Right ventricle myocardium inferior (tissue), 1 donor: ENCODE measurements around the gene RAB23. TPM values are rescaled to one million over a fixed set of nuclear protein-coding genes. Genes with fewer than 3 reads are reported as not detected.
A peak's percentile ranks its signal among the peaks of the same experiment; 100 is the strongest.
"Not testable (repeated sequence)": the region's sequence is repeated elsewhere in the genome, so short reads cannot be mapped to it uniquely, and the experiment has no call there.

Experiments used
- ATAC-seq: fragments of 200-7000 bp; cut with Tn5 transposase; one replicate; pipeline ENCODE4 v1.9.1; 2020; ENCODE audit warnings: mild to moderate bottlenecking, moderate library complexity
- DNase-seq: peaks from one replicate; pipeline ENCODE4 v3.0.0; 2021; ENCODE audit errors: missing footprints
- intact Hi-C: fragments of 100-400 bp; cut with DNase I; formaldehyde crosslinking; loops from one replicate; pipeline ENCODE4 v1.11.0; 2022
- total RNA-seq: library from RNA; stranded (reverse); fragmentation: NEBNext Ultra II Directional; extraction: Animal tissue kit (Norgen Biotek cat#: 25700); gene quantifications from one replicate; pipeline ENCODE4 v1.2.1, GENCODE V29; 2021
- donor health status: DM: no; HTN: yes; CAD: no; lungs with severe emphysema.

The RAB23 gene
- total RNA-seq, 1 donor from 2014 or later = 12.0 TPM

- ATAC-seq = no peak
- no peak for DNase-seq
- intact Hi-C loops = no loop called here
Measured at GRCh38 chr6:57247603-57248002, 25.5 kb upstream of the RAB23 start.

- no peak for ATAC-seq
- DNase-seq = no peak
- intact Hi-C loops = no loop called here
Measured at GRCh38 chr6:57246307-57246706, 24.2 kb upstream of the RAB23 start.

- no peak for DNase-seq
Measured at GRCh38 chr6:57243954-57244353, 21.8 kb upstream of the RAB23 start.

GRCh38 chr6:57243526-57243925 lies 21.4 kb upstream of the RAB23 start:
- intact Hi-C loops, DNase-seq, ATAC-seq: not testable (repeated sequence)

More at GRCh38 chr6:57243954-57244353, 21.8 kb upstream of the RAB23 start:
- no peak for ATAC-seq
- intact Hi-C loops = no loop called here

GRCh38 chr6:57242505-57242904 lies 20.4 kb upstream of the RAB23 start:
- intact Hi-C loops = no loop called here
- peak; percentile 76 for ATAC-seq
- no peak for DNase-seq

- ATAC-seq (no peak), DNase-seq (no peak)
- intact Hi-C loops = no loop called here
Measured at GRCh38 chr6:57226221-57226620, 4.1 kb upstream of the RAB23 start.

- no peak for ATAC-seq
- intact Hi-C loops = loop anchor here (5.0 kb wide), 1 partner anchor 92 kb away; the partner anchor contains the start of gene PRIM2
- DNase-seq = no peak
Measured at GRCh38 chr6:57224769-57225515, 2.8 kb upstream of the RAB23 start.

GRCh38 chr6:57222743-57223077 lies 603 bp upstream of the RAB23 start:
- ATAC-seq = no peak
- no peak for DNase-seq
- intact Hi-C loops = loop anchor here (2.0 to 5.0 kb wide), 2 partner anchors 50 to 95 kb away; partner anchors contain the start of genes BAG2 and PRIM2

GRCh38 chr6:57221191-57221935 lies 744 bp downstream of the RAB23 start:
- peak; percentile 71 for ATAC-seq
- intact Hi-C loops = loop anchor here (5.0 kb wide), 1 partner anchor 96 kb away; the partner anchor contains the start of gene PRIM2
- peak; percentile 74 for DNase-seq

GRCh38 chr6:57220083-57220703 lies 1.9 kb downstream of the RAB23 start:
- intact Hi-C loops = loop anchor here (5.0 kb wide), 1 partner anchor 97 kb away; the partner anchor contains the start of gene PRIM2
- no peak for ATAC-seq
- no peak for DNase-seq

- DNase-seq (no peak), ATAC-seq (no peak)
- intact Hi-C loops = no loop called here
Measured at GRCh38 chr6:57217270-57217669, 4.8 kb downstream of the RAB23 start.

GRCh38 chr6:57216235-57217101 lies 5.6 kb downstream of the RAB23 start:
- DNase-seq (no peak), ATAC-seq (no peak)
- intact Hi-C loops = no loop called here

- intact Hi-C loops = no loop called here
- ATAC-seq (no peak), DNase-seq (no peak)
Measured at GRCh38 chr6:57215260-57215659, 6.8 kb downstream of the RAB23 start.

- intact Hi-C loops = no loop called here
- DNase-seq = no peak
- ATAC-seq = no peak
Measured at GRCh38 chr6:57210060-57210459, 12.0 kb downstream of the RAB23 start.

GRCh38 chr6:57209030-57209429 lies 13.1 kb downstream of the RAB23 start:
- ATAC-seq (no peak), DNase-seq (no peak)
- intact Hi-C loops = no loop called here

- no peak for ATAC-seq
- intact Hi-C loops = no loop called here
- no peak for DNase-seq
Measured at GRCh38 chr6:57207872-57208271, 14.2 kb downstream of the RAB23 start.

GRCh38 chr6:57207141-57207540 lies 15.0 kb downstream of the RAB23 start:
- DNase-seq = no peak
- intact Hi-C loops = no loop called here
- ATAC-seq = no peak

- ATAC-seq (no peak), DNase-seq (no peak)
- intact Hi-C loops = no loop called here
Measured at GRCh38 chr6:57205550-57206328, 16.4 kb downstream of the RAB23 start.
